ENCODE results near the gene MORF4L1. TPM values are rescaled to one million over a fixed set of nuclear protein-coding genes. Genes with fewer than 3 reads are reported as not detected.
"Not testable (repeated sequence)": the region's sequence is repeated elsewhere in the genome, so short reads cannot be mapped to it uniquely, and the experiment has no call there.

MORF4L1 gene
- total RNA-seq, 1 donor from 2014 or later = 296 TPM

DNA sequence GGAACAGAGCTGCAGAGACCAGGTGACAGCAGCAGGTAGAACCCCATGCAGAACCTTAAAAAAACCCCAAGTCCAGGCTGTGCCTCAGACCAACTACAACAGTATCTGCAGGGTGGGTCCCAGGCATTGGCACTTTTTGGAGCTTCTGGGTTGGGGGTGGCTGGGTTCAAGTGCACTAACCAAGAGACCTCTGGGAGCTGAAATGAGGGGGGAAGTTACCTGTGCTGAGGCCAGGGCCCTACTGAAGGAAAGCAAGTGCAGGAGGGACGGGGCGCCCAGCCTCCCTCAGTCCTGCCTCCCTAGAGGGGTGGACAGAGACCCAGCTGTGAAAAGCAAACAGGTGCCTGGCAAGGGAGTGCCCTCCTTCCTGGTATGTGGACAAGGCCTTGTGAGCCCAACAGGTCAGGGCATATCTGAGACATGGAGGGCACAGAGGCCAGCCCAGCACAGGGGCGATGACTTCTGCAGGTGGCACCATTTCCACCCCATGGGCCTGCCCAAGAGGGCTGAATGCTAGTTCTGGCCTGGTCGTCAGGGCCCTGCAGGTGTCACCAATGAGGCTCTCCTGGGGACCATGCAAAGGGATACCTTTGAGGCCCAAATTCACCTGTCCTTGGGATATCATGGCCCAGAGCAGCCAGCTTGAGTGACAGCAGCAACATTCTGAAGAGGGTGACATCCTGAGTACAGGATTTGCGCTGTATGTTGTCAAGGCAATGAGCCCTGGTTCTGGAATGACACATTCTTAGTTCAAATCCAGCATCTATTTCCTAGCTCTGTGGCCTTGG lies 53.5 kb downstream of the MORF4L1 start:
- no peaks in the 10 kb centered on the region for H3K27me3 ChIP-seq (ENCODE audit: control insufficient read depth, insufficient read depth, low read length)
- no peak for DNase-seq (ENCODE audit: low read depth)
- no peak overlapping the region for H3K4me3 ChIP-seq (ENCODE audit: low read depth, low read length)
- TF ChIP-seq, protein P1, sequence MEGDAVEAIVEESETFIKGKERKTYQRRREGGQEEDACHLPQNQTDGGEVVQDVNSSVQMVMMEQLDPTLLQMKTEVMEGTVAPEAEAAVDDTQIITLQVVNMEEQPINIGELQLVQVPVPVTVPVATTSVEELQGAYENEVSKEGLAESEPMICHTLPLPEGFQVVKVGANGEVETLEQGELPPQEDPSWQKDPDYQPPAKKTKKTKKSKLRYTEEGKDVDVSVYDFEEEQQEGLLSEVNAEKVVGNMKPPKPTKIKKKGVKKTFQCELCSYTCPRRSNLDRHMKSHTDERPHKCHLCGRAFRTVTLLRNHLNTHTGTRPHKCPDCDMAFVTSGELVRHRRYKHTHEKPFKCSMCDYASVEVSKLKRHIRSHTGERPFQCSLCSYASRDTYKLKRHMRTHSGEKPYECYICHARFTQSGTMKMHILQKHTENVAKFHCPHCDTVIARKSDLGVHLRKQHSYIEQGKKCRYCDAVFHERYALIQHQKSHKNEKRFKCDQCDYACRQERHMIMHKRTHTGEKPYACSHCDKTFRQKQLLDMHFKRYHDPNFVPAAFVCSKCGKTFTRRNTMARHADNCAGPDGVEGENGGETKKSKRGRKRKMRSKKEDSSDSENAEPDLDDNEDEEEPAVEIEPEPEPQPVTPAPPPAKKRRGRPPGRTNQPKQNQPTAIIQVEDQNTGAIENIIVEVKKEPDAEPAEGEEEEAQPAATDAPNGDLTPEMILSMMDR (IDR thresholded peaks at IDR 0.05; ENCODE audit: insufficient read depth, low read length, severe bottlenecking) = no peak
- H3K36me3 ChIP-seq (ENCODE audit: control insufficient read depth, insufficient read depth, low read length) = peaks cover 27% of the 10 kb centered on the region
- FAIRE-seq = no peak

DNA sequence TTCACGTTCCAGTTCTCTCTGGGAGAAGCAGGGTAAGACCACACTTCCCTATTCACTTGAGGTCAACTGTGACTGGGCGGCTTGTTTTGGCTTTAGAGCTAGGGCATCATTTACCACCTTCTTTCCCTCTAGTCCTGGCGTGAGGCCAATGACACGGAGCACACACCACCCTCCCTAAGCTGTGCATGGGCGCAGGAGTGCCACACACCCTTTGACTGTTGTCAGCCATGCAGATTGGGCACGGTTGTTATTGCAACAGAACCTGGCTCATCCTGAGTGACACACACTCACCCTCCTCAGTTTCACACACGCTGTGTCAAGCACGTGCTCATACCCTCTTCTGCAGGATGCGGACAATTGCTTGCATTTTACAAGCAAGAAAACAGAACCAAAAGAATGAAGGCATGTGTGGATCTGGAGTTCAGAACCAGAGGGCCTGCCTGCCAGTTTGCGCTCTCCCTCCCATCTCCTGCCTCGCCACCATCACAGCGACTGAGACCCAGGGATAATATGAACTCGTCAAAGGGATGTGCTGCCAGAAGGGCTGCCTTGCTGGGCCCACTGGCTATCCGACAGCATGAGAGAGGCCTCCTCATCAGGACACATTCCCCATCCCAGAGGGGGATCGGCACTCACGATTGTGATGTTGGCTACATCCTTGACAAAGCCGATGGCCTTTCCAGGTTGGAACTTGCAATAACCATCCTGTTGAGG lies 54.5 kb downstream of the MORF4L1 start:
- FAIRE-seq = peak; percentile 93
- TF ChIP-seq, protein P1 (IDR thresholded peaks at IDR 0.05; ENCODE audit: insufficient read depth, low read length, severe bottlenecking) = no peak
- DNase-seq (ENCODE audit: low read depth) = no peak
- Histone ChIP-seq H3K27me3 (ENCODE audit: control insufficient read depth, insufficient read depth, low read length) (no peaks in the 10 kb centered on the region), H3K4me3 (ENCODE audit: low read depth, low read length) (no peak overlapping the region), H3K36me3 (ENCODE audit: control insufficient read depth, insufficient read depth, low read length) (peaks cover 24% of the 10 kb centered on the region)

DNA sequence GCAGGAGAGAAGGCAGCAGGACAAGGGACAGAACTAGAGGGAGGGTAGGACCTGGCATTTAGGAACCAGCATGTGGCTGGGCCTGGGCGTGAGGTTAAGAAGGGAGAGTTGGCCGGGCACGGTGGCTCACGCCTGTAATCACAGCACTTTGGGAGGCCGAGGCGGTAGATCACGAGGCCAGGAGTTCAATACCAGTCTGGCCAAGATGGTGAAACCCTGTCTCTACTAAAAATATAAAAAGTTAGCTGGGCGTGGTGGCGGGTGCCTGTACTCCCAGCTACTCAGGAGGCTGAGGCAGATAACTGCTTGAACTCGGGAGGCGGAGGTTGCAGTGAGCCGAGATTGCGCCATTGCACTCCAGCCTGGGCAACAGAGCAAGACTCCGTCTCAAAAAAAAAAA lies 55.5 kb downstream of the MORF4L1 start:
- peaks cover 20% of the 10 kb centered on the region for H3K36me3 ChIP-seq (ENCODE audit: control insufficient read depth, insufficient read depth, low read length)
- not testable (repeated sequence) for FAIRE-seq; H3K27me3 ChIP-seq (ENCODE audit: control insufficient read depth, insufficient read depth, low read length); DNase-seq (ENCODE audit: low read depth); H3K4me3 ChIP-seq (ENCODE audit: low read depth, low read length)

DNA sequence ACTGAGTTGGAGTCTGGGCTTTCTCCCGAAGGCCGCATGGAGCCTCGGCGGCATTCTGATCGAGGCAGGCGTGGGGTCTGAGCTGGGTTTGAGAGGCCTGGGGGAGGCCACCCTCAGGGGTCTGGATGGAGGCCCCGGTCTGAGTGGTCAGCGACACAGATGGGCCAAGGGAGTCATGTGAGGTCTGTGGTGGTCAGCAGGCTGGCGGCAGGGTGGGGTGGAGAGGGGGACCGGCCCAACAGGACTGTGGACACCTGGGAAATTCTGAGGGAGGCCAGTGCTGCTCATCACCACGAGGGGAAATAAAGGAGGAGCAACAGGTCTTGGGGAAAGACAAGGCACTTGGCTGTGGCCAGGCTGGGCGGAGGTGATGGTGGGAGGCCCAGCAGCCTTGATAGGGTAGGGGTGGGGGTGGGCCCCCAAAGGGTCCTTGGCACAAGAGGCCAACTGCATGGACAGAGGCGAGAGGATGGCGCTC lies 56.0 kb downstream of the MORF4L1 start:
- FAIRE-seq (no peak), DNase-seq (ENCODE audit: low read depth) (no peak)
- H3K27me3 ChIP-seq (ENCODE audit: control insufficient read depth, insufficient read depth, low read length) = no peaks in the 10 kb centered on the region
- H3K4me3 ChIP-seq (ENCODE audit: low read depth, low read length) = no peak overlapping the region
- H3K36me3 ChIP-seq (ENCODE audit: control insufficient read depth, insufficient read depth, low read length) = peaks cover 20% of the 10 kb centered on the region
- TF ChIP-seq, protein P1 (IDR thresholded peaks at IDR 0.05; ENCODE audit: insufficient read depth, low read length, severe bottlenecking) = no peak

DNA sequence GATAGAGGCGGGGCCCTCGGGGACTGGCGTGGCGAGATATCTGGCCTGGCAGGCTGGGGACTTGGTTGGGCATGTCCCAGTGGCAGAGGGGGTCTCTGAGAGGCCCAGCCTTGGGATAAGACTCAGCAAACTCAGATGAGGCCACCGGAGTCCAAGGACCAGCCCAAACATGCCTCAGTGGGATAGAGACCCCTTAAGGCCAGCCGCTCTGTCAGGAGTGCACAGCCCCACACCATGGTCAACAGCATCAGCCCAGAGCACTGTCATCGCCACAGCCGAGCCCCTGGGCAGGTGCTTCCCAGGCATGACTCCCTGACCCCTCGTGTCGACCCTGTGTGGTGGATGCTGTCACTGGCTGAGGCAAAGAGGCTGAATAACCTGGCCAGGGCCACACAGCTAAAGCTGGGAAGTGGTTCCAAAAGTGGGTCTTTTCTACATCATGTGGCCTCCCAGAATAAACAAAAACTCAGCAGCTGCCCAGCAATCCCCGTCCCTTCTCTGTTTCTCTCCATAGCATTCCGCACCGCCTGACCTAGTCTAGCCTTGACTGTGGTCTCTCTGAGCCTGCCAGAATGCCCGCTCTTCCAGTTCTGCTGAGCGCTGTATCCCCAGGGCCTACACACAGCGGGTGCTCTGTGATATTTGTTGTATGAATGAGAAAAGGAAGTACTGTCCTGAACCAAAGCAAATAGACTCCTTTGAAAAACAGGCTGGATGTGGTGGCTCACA lies 57.0 kb downstream of the MORF4L1 start:
- TF ChIP-seq, protein P1 (IDR thresholded peaks at IDR 0.05; ENCODE audit: insufficient read depth, low read length, severe bottlenecking) = no peak
- Histone ChIP-seq H3K4me3 (ENCODE audit: low read depth, low read length) (no peak overlapping the region), H3K36me3 (ENCODE audit: control insufficient read depth, insufficient read depth, low read length) (peaks cover 22% of the 10 kb centered on the region), H3K27me3 (ENCODE audit: control insufficient read depth, insufficient read depth, low read length) (no peaks in the 10 kb centered on the region)
- no peak for DNase-seq (ENCODE audit: low read depth)
- peak; percentile 7 for FAIRE-seq
